Urothelium cell line (cell line): ENCODE measurements around the gene ACSM2B.
"Not testable (repeated sequence)": the region's sequence is repeated elsewhere in the genome, so short reads cannot be mapped to it uniquely, and the experiment has no call there.

Experiments
- DNase-seq: peaks from one replicate; pipeline ENCODE4 v3.0.0; 2011; ENCODE audit warnings: low spot score, mixed read lengths
- FAIRE-seq: peaks from 2 replicates; lab custom pipeline; 2011; peaks lifted over from hg19 to GRCh38; lab: Jason Lieb, UNC

Gene ACSM2B, protein sequence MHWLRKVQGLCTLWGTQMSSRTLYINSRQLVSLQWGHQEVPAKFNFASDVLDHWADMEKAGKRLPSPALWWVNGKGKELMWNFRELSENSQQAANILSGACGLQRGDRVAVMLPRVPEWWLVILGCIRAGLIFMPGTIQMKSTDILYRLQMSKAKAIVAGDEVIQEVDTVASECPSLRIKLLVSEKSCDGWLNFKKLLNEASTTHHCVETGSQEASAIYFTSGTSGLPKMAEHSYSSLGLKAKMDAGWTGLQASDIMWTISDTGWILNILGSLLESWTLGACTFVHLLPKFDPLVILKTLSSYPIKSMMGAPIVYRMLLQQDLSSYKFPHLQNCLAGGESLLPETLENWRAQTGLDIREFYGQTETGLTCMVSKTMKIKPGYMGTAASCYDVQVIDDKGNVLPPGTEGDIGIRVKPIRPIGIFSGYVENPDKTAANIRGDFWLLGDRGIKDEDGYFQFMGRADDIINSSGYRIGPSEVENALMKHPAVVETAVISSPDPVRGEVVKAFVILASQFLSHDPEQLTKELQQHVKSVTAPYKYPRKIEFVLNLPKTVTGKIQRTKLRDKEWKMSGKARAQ

DNA sequence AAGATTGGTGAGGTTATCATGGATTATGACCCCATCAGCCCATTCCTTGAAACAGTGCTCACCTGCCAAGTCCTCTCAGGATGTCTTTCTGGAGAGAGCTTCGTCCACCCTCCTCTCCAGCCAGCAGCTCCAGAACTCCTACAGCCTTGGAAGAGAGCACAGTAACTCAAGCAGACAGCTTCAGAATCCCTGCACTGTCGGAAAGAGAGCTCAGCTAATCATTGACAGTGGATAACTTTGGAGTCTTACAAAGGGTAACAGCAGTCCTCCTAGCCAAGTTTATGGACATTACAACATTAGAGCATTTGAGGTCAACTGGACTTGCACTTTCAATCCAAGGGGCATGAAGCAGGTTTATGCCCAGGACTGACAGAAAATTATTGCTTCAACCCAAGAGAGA lies at the start of gene ACSM2B:
TSS of gene ACSM2B (minus strand) at position 223 of the 400 bp plus-strand sequence. CDS start 11,522 bp downstream, outside the sequence.
- FAIRE-seq, DNase-seq: not testable (repeated sequence)

DNA sequence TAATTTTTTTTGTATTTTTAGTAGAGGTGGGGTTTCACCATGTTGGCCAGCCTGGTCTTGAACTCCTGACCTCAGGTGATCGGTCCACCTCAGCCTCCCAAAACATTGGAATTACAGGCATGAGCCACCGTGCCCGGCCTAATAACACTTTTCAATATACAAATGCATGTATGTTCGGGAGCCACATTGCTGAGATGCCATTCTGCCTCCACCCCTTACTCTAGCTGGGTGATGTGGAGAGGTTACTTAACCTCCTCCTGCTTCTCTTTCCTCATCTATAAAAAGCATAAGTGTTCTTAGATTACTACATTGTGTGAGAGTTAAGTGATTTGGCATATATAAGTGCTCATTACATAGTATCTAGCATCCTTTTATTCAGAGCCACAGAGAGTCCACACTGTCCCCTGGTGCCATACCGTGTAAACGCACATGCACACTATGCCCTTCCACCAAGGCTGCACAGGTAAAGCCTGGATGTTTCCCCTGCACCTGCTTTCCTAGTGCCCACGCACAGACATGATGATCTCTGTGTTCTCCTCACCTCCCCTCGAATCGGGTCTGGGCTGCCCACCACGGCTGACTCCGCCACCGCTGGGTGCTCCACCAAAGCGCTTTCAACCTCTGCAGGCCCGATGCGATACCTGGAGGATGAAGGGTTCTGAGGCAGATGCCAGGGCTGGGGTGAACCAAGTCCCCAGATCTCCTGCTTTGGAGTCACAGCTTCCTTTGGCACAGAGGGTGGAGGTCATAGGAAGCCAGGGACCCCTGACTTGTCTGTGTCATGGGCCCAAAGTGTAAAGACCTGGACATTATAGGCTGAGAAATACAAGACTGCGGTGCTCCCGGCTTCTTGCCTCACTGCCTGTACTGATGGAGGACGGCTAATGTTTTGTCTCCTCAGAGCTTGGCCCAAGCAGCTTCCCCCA lies 49.0 kb upstream of the ACSM2B start:
- DNase-seq = no peak

DNA sequence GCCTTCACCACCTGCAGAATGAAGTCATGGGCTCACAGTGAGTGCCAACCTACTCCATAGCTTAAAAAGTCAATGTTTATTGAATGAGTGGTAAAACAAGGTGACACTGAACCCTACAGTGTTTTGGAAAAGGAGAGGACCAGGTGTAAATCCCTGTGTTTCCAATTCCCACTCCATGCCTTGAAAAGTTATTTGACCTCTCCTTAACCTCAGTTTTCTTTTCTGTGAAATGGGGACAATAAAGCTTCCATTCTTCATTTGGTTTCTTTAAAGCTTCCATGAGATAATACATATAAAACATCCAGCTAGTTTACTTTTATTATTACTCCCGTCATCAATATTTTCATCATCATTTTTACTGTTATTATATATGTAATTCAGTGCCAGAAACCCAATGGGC lies 48.0 kb upstream of the ACSM2B start:
- FAIRE-seq (no peak), DNase-seq (no peak)

More for the DNA sequence above, 49.0 kb upstream of the ACSM2B start:
- FAIRE-seq = no peak

DNA sequence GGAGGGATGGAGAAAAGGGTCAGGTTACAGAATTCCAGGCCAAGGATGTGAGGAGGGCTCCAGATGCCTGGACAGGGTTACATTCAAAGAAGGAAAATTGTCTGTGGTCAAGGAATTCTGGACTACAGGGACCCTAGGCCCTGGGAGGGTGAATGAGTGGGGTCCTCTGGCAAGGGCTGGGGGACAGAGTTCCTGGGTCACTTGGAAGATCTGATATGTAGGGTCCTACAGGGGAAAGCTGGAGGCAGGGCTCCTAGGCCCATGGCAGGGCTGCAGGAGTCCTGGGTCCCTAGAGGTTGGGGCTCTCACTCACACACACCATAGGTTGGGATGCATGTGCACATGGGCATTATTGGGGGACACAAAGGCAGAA lies 46.3 kb upstream of the ACSM2B start:
- FAIRE-seq (no peak), DNase-seq (no peak)

DNA sequence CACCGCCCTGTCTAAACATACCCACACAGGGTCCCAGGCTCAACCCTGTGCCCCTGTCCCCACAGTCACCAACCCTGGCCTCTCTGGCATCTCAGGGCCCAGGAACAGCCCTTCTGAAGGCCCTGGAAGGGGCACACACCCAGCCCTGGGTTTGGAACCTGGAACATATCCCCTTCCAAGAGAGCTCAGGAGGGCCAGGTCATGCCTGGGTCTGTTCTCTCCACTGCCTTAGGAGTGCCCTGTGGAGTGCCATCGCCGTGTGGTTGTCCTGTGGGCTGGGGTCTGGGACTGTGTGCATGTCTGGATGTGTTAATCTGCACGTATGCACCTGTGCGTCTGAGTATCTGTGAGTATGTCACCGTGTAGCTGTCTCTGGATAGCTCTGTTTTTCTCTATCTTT lies 45.2 kb upstream of the ACSM2B start:
- no peak for FAIRE-seq
- no peak for DNase-seq

DNA sequence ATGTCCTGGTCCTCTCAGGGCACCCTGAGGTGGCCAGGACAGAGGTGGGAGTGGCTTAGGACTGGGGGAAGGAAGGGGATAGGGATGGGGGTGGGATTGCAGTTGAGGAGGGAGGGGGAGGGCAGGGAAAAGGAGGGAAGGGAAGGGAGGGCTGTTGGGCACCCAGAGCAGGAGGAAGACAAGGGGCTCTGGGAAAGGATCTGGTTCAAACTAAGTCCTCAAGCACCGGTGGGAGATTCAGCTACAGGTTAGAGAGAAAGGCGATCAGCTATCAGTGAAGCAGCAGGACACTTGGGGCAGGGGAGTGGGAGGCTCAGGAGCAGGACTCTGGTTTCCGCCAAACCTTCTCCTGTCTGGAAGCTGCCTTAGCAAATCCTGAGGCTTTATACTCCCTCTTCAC lies 44.6 kb upstream of the ACSM2B start:
- DNase-seq (no peak), FAIRE-seq (no peak)

DNA sequence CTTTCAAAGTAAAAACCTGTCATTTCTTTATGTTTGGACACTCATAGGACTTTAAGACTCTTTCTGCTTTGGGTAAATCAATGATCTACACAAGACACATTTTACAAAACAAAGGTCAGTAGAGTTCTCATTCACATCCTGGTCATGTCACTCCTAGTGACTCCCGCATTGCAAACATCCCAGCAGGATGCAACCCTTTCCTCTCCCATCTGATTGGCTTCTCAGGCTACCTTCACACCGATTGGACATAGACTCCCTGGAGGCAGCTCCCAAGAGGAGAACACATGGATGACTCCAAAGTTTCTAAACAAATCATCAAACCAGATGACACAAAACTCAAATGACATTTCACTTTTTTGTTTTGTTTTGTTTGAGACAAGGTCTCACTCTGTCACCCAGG lies 43.8 kb upstream of the ACSM2B start:
- FAIRE-seq (no peak), DNase-seq (no peak)

DNA sequence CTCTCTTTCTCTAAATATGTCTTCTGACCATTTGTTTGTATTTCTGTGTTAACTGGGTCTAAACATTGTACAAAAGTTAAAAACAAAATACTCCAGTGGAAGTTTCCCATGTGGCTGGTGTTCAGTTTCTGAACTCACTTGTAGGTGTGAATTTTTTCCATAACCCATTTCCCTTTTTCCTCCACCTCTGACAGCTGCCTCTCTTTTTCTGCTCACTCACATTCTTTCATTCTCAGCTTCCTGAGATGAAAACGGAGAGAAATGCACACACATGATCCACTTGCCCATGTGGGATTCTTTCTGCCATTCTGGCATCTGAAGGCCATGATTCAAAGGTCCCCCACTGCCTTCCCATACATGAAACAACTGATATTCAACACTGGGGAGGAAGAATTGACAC lies 41.1 kb upstream of the ACSM2B start:
- no peak for FAIRE-seq
- no peak for DNase-seq

DNA sequence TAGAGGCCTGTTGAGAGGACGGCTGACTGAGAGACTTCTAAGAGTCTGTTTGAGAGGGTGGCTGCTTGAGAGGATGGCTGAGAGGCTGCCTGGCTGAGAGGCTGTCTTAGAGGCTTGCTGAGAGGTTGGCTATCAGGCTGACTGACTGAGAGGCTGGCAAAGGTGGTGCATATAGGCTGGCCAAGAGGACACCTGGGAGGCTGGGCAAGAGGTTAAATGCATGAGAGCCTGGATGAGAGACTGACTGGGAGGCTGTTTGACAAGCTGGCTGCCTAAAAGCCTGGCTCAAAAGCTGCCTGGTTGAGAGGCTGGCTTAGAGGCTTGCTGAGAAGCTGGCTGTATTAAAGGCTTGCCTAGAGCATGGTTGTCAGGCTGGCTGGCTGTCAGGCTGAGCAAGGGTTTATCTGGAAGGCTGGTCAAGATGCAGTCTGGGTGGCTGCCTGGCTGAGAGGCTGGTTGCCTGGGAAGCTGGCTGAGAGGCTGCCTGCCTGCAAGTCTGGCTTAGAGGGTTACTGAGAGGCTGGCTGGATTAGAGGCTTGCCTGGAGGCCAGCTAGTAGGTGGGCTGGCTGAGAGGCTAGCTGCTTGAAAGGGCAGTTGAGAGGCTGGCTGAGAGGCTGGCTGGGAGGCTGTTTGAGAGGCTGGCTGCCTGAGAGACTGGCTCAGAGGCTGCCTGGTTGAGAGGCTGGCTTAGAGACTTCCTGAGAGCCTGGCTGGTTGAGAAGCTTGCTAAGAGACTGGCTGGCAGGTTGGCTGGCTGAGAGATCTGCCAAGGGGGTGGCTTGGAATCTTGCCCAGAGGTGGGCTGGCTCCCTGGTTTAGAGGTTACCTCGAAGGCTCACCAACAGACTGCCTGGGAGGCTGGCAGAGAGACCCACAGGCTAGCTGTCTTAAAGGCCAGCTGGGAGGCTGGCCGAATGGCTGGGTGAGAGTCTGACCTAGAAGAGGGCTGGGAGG lies 38.3 kb upstream of the ACSM2B start:
- FAIRE-seq (no peak), DNase-seq (no peak)

DNA sequence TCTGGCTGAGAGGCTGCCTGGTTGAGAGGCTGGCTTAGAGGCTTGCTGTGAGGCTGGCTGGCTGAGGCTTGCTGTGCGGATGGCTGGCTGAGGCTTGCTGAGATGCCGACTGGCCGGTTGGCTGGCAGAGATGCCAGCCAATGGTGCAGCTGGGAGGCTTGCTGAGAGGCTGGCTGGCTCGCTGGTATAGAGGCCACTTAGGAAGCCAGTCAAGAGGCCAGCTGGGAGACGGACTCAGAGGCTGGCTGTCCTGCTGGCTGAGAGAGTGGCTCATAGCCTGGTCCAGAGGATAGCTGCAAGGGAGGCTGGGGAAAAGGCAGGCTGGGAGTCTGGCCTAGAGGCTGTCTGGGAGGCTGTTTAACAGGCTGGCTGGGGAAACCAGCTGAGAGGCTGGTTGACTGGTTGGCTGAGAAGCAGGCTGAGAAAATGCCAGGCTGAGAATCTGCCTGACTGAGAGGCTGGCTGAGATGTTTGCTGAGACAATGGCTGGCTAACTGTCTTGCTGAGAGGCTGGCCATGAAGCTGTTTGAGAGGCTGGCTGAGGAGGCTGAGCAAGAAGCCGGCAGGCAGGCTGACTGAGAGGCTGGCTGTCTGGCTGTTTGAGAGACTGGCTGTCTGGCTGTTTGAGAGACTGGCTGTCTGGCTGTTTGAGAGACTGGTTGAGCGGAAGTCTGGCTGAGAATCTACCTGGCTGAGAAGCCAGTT lies 37.5 kb upstream of the ACSM2B start:
- FAIRE-seq = no peak

DNA sequence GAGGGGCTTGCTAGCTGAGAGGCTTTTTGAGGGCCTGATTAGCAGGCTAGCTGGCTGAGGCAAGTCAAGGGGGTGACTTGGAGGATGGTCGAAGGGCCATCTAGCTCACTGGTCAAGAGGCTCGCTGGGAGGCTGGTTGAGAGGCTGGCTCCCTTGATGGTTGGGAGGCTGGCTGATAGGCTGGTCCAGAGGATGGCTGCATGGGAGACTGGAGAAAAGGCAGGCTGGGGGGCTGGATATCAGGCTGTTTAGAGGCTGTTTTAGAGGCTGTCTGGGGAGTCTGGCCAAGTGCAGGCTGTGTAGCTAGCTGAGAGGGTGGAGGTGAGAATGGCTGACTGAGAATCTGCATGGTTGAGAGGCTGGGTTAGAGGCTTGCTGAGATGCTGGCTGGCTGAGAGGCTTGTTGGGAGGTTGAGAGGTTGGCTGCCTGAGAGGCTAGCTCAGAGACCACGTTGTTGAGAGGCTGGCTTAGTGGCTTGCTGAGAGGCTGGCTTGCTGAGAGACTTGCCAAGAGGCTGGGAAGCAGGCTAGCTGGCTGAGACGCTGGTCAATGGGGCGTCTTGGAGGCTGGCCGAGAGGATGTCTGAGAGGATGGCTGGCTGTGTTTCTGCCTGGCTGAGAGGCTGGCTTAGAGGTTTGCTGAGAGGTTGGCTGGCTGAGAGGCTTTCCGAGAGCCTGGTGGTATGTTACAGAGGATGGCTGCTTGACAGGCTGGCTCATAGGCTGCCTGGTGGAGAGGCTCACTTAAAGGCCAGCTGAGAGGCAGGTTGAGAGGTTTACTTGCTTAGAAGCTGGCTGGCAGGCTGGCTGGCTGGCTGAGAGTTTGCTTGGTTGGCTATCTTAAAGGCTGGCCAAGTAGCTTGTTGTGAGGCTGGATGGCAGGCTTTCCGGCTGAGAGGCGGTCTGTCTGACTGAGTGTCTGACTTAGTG lies 36.6 kb upstream of the ACSM2B start:
- DNase-seq = no peak
- FAIRE-seq = no peak

More for the DNA sequence above, 37.5 kb upstream of the ACSM2B start:
- DNase-seq = no peak

DNA sequence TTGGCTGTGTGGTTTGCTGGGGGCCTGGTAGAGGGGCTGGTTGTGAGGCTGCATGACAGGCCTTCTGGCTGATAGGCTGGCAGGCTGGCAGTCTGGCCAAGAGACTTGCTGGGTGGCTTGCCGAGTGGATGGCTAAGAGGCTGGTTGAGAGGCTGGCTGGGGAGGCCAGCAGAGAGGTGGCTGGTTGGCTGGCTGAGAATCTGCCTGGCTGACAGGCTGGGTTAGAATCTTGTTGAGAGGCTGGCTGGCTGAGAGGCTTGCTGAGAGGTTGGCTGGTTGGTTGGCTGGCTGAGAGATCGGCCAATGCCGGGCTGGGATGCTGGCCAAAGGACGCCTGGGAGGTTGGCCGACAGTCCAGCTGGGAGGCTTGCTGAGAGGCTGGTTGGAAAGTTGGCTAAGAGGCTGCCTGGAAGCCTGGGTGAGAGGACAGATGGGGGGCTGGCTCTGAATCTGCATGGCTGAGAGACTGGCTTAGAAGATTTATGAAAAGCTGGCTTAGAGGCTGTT lies 35.9 kb upstream of the ACSM2B start:
- no peak for FAIRE-seq
- no peak for DNase-seq

DNA sequence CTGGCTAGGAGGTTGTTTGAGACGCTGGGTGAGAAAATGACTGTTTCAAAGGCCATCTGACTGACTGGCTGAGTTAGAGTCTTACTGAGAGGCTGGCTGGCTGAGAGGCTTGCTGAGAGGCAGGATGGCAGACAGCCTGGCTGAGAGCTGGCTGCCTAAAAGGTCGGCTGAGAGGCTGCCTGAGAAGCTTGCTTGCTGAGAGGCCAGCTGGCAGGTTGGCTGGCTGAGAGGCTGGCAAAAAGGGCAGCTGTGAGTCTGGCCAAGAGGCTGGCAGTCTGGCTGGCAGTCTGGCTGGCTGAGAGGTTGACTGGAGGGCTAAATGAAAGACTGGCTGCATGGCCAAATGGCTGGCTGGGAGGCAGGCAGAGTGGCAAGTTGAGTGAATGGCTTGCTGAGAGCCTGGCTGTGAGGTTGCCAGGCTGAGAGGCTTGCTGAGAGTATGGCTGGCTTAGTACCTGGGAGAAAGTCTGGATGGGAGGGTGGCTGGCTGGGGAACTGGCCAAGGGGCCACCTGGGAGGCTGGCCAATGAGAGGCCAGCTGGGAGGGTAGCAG lies 35.3 kb upstream of the ACSM2B start:
- no peak for FAIRE-seq
- no peak for DNase-seq

DNA sequence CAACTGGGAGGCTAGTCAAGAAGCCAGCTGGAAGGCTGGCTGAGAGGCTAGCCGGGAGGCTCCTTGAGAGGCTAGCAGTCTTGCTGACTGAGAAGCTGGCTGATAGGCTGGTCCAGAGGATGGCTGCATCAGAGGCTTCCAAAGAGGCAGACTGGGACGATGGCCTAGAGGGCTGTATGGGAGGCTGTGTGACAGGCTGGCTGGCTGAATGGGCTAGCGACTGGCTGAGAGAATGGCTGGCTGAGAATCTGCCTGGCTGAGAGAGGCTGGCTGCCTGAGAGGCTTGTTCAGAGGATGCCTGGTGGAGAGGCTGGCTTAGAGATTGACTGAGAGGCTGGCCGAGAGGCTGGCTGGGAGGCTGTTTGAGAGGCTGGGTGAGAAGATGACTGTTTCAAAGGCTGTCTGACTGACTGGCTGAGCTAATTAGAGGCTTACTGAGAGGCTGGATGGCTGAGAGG lies 34.8 kb upstream of the ACSM2B start:
- no peak for FAIRE-seq

DNA sequence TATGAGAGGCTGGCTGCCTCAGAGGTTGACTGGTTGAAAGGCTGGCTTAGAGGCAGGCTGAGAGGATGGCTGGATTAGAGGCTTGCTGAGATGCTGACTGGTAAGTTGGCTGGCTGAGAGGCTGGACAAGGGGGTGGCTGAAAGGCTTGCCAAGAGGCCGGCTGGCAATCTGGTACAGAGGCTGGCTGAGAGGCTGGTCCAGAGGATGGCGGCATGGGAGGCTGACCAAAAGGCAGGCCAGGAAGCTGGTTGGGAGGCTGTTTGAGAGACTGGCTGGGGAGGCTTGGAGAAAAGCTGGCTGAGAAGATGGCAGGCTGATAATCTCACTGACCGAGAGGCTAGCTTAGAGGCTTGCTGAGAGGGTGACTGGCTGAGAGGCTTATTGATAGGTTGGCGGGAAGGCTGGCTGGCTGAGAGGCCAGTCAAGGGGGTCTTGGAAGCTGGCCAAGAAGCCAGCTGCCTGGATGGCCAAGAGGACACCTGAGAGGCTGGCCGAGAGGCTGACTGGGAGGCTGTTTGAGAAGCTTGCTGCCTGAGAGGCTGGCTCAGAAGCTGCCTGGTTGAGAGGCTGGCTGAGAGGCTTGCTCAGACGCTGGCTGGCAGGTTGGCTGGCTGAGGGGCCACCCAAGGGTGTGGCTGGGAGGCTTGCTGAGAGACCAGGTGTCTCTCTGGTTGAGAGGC lies 34.2 kb upstream of the ACSM2B start:
- DNase-seq (no peak), FAIRE-seq (no peak)

More for the DNA sequence above, 34.8 kb upstream of the ACSM2B start:
- DNase-seq = no peak

DNA sequence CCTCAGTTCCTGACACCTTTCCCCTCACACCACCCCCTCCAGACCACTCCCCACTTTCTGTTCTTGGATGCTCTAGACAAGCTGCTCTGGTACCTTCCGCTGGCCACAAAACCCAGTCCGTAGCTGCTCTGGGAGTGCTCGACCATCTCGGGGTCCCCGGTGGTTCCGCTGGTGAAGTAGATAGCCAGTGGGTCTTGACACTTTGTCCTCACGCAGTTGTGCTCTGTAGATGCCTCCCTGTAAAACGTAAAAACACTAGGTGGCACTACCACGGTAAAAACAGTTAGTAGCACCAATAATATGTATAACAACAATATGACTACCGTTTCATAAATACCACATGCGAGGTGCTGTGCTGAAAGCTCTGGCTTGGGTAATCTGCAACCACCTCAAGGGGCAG lies 26.0 kb upstream of the ACSM2B start:
- not testable (repeated sequence) for DNase-seq, FAIRE-seq

DNA sequence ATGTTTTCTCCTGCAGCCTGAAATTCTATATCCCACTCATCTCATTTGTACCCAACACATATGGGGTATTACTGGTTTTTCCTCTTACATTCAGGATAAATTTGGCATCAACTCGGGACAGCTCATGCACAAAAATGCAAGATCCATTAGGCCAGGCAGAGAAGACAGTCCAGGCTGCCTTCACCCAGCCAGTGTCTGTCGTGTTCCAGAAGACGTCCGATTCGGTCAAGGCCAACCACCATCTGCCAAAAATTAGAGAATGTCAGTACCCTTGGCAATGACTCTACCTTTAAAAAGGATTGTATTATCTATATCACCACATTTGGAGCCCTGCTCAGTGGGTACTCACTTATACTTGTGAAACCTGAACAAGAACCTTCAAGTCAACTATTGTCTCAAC lies 23.3 kb upstream of the ACSM2B start:
- FAIRE-seq = not testable (repeated sequence)

More for the DNA sequence above, 23.3 kb upstream of the ACSM2B start:
- DNase-seq = not testable (repeated sequence)
